HEK293 (cell line): ENCODE results near the gene MAPK8IP3.

ENCODE experiments used
- HOXC10 ChIP-seq: sonication (generic); formaldehyde crosslinking; IDR thresholded peaks from 2 replicates; pipeline ENCODE4 v1.8.1; 2023; ENCODE audit warnings: mild to moderate bottlenecking, missing genetic modification reagents
- YY1 ChIP-seq: fragments of 450-650 bp; formaldehyde crosslinking; IDR thresholded peaks from 2 replicates; pipeline ENCODE4 v1.5.1; 2018; ENCODE audit warnings: missing biosample characterization, missing genetic modification characterization
- ZFP3 ChIP-seq: fragments of 450-650 bp; formaldehyde crosslinking; IDR thresholded peaks from 2 replicates; pipeline ENCODE4 v1.5.1; 2016; ENCODE audit warnings: low read depth, missing biosample characterization, missing genetic modification characterization
- ZNF2 ChIP-seq: fragments of 450-650 bp; formaldehyde crosslinking; IDR thresholded peaks from 2 replicates; pipeline ENCODE4 v1.5.1; 2016; ENCODE audit warnings: missing biosample characterization, missing genetic modification characterization
- ZNF248 ChIP-seq: fragments of 450-650 bp; formaldehyde crosslinking; IDR thresholded peaks from 2 replicates; pipeline ENCODE4 v1.5.1; 2017; ENCODE audit warnings: missing biosample characterization, missing genetic modification characterization
- ZNF600 ChIP-seq: fragments of 450-650 bp; formaldehyde crosslinking; IDR thresholded peaks from 2 replicates; pipeline ENCODE4 v1.5.1; 2016; ENCODE audit warnings: missing biosample characterization, missing genetic modification characterization
- ZNF76 ChIP-seq: fragments of 450-650 bp; formaldehyde crosslinking; IDR thresholded peaks from 2 replicates; pipeline ENCODE4; 2016; ENCODE audit warnings: low read depth, missing biosample characterization, missing genetic modification characterization, borderline replicate concordance
- TF ChIP-seq, protein P1 (sequence below): fragments of 450-650 bp; formaldehyde crosslinking; IDR thresholded peaks from 2 replicates; pipeline ENCODE4 v1.5.1; 2016; ENCODE audit warnings: missing biosample characterization, missing genetic modification characterization

DNA sequence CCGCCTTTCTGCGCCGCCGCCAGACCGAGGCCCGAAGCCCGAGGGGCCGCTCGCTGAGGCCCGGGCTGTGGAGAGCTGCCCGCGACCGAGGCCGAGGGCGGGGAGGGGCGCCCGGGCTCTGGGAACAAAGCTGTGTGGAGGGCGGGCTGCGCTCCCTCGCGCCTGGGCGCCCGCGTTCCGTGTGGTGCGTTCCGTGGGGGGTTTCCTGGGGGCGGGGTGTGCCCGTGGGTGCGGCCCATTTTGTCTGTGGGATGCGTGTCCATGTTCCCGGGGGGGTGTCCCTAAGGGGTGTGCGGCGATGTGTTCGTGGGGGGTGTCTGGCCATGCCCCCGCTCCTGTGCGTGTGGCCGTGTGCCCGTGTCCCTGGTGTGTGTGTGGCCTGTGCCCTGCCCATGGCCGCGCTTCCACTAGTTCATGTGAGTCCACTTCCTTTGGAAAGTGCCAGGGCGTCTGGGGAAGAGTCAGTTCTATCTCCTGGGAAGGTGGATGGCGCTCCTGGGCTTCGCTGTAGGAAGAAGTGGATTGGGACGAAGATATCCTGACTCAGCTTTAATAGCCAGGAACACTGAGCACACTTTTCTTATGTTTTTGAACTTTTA lies 27.4 kb upstream of the MAPK8IP3 start:
- TF ChIP-seq YY1 = peak; percentile 18; the same call in 1 of the 2 replicates
- TF ChIP-seq, protein P1, sequence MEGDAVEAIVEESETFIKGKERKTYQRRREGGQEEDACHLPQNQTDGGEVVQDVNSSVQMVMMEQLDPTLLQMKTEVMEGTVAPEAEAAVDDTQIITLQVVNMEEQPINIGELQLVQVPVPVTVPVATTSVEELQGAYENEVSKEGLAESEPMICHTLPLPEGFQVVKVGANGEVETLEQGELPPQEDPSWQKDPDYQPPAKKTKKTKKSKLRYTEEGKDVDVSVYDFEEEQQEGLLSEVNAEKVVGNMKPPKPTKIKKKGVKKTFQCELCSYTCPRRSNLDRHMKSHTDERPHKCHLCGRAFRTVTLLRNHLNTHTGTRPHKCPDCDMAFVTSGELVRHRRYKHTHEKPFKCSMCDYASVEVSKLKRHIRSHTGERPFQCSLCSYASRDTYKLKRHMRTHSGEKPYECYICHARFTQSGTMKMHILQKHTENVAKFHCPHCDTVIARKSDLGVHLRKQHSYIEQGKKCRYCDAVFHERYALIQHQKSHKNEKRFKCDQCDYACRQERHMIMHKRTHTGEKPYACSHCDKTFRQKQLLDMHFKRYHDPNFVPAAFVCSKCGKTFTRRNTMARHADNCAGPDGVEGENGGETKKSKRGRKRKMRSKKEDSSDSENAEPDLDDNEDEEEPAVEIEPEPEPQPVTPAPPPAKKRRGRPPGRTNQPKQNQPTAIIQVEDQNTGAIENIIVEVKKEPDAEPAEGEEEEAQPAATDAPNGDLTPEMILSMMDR = peak; percentile 38
- no peak for TF ChIP-seq ZNF248 (tag by site-specific recombination)
- peak; percentile 64; the same call in 1 of the 2 replicates for TF ChIP-seq ZNF2 (tag by site-specific recombination)
- no peak for TF ChIP-seq ZFP3 (tag by site-specific recombination)
- 0 out of 2 replicates have a peak, but pooled peaks have one; percentile 21 for TF ChIP-seq ZNF76 (tag by site-specific recombination)
- no peak; the same call in 1 of the 2 replicates for TF ChIP-seq ZNF600
- TF ChIP-seq HOXC10 (CRISPR knock-in tag) = no peak
